22Rv1 (cell line): ENCODE measurements around the gene GFER.

Experiments used
- H3K27ac ChIP-seq: fragments of 450-650 bp; 2 replicates; pipeline ENCODE4 v1.5.1; 2017
- CTCF ChIP-seq: fragments of 450-650 bp; IDR thresholded peaks from 2 replicates; pipeline ENCODE4 v1.5.1; 2017; ENCODE audit warnings: mild to moderate bottlenecking
- ZFX ChIP-seq: fragments of 450-650 bp; IDR thresholded peaks from 2 replicates; pipeline ENCODE4 v1.6.1; 2017; ENCODE audit warnings: antibody characterized with exemption, borderline replicate concordance

GFER gene

GRCh38 chr16:1942047-1942809 is 41.8 kb upstream of the GFER start:
- peak overlapping the region; percentile 70 for H3K27ac ChIP-seq
- TF ChIP-seq ZFX: no peak

GRCh38 chr16:1942810-1943726 is 40.9 kb upstream of the GFER start, which contains the start of gene MSRB1:
Gene MSRB1, minus strand, starts transcription at chr16:1943199. Its CDS starts 43 bp downstream, at chr16:1943156.
- TF ChIP-seq CTCF (0 out of 2 replicates have a peak, but pooled peaks have one; percentile 9), ZFX (no peak)
- H3K27ac ChIP-seq: peak within 1 kb of the TSS; percentile 70

DNA sequence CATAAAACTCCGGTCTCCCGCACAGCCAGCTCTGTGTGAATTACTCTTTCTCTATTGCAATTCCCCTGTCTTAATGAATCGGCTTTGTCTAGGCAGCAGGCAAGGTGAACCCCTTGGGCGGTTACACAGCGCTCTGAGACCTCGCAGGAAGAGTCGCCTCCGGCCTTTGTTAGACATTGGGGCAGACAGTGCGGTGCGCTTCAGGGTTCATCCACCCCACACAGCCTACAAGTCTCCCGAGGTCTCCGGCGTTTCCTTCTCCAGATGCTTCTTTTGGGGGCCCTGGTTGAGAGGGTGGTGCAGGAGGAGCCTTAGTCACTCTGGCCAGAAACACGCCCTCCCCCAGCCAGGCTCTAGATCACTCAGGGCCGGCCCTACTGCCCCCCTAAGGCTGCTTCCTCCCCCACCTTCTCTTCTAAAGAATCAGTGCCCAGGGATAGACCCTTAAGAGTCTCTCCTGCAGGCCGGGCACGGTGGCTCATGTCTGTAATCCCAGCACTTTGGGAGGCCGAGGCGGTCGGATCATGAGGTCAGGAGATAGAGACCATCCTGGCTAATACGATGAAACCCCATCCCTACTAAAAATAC is 39.3 kb upstream of the GFER start:
- no peak for TF ChIP-seq ZFX
- no peak for TF ChIP-seq CTCF
- no peak overlapping the region for H3K27ac ChIP-seq

- TF ChIP-seq ZFX: no peak
- TF ChIP-seq CTCF: no peak
- H3K27ac ChIP-seq: no peak overlapping the region
These were observed 38.2 kb upstream of the GFER start for GRCh38 chr16:1945559-1946391.

GRCh38 chr16:1946495-1947368 is 37.3 kb upstream of the GFER start:
- no peak overlapping the region for H3K27ac ChIP-seq
- TF ChIP-seq CTCF (no peak), ZFX (no peak)

DNA sequence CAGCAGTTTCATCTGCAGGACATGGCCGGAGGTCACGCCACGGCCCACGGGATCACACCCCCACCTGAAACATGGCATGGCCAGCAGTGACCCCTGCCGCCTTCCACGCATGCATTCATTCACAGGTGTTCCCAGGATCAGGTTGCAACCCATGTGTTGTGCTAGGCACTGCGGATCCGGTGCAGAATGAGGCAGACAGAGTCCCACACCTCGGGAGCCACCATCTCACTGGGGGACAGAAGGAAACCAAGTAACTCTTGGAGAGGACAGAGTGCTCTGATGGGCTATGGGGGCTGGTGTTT is 36.7 kb upstream of the GFER start:
- TF ChIP-seq CTCF (no peak), ZFX (no peak)
- H3K27ac ChIP-seq: no peak overlapping the region
